HG03457 (cell line): ENCODE results near the gene DBP.

Experiments used
- ATAC-seq: cut with Tn5 transposase; IDR thresholded peaks from one replicate; pipeline ENCODE4 v1.9.1; 2021; ENCODE audit warnings: moderate number of reproducible peaks; ENCODE audit not compliant: unreplicated experiment

DBP gene

GRCh38 chr19:48582168-48582567 lies 55.0 kb downstream of the DBP start:
- ATAC-seq = no peak
